ENCODE measurements around the gene KCNJ6. TPM values are rescaled to one million over a fixed set of nuclear protein-coding genes. Genes with fewer than 3 reads are reported as not detected.

KCNJ6 gene
- total and polyA plus RNA-seq, 9 of the 15 experiments (the other 6 are each of a cell fraction or from before 2014, with no cell fraction given): 0.06 to 0.21 (median 0.13) TPM; not detected in 1

GRCh38 chr21:37771181-37771580 is 145.1 kb downstream of the KCNJ6 start:
- no TSS peak for BruUV-seq (replicated peaks)
- Histone ChIP-seq H3K4me3 (no peak overlapping the region), H3K27ac (ENCODE audit: extremely low read depth, low read depth, low read length) (no peak overlapping the region), H3K4me1 (replicated peaks in 1 of 2; ENCODE audit: control insufficient read depth in 2 of 2, insufficient read depth in 2 of 2, low read length in 2 of 2) (no peaks in the 10 kb centered on the region), H2AFZ (ENCODE audit: low read depth, low read length) (no peak overlapping the region), H4K20me1 (replicated peaks; ENCODE audit: control insufficient read depth, insufficient read depth, low read length) (0 out of 2 replicates have a peak, but pooled peaks cover 3% of the 10 kb centered on the region), H3K9me1 (ENCODE audit: control insufficient read depth, insufficient read depth, low read length) (no peaks in the 10 kb centered on the region), H3K9me3 (replicated peaks; ENCODE audit: control insufficient read depth, insufficient read depth, low read depth, low read length) (no peaks in the 10 kb centered on the region), H3K36me3 (ENCODE audit: control insufficient read depth, insufficient read depth, low read length) (no peaks in the 10 kb centered on the region), H3K79me2 (ENCODE audit: control insufficient read depth, insufficient read depth, low read length) (no peaks in the 10 kb centered on the region), H3K9ac (ENCODE audit: insufficient read depth in 1 of 2, low read depth in 2 of 2, low read length in 2 of 2) (no peak overlapping the region), H3K4me2 (ENCODE audit: insufficient read depth, low read length) (no peak overlapping the region), H3K27me3 (ENCODE audit: control insufficient read depth in 2 of 2, insufficient read depth in 2 of 2, low read length in 2 of 2) (peaks cover 0 to 9% of the 10 kb centered on the region in 2 experiments; a peak in 2 of 5 replicates)
- in situ Hi-C loops (cut with MboI) (no loop called here), intact Hi-C loops (cut with micrococcal nuclease) (no loop called here)
- no peak for ATAC-seq
- CTCF ChIA-PET (ENCODE audit: low intra/inter-chr PET ratio): interaction anchor here (0.6 kb wide), 1 partner anchor 180 kb away, joined by 3 read pairs; no protein-coding TSS in a partner anchor
- DNase-seq (ENCODE audit: extremely low read depth in 1 of 4, low spot score in 3 of 4): no peak
- 2% methylated on average over 3 of the region's 3 CpGs for WGBS (ENCODE audit: insufficient coverage, low coverage, missing lambda C conversion rate)
- FAIRE-seq: no peak
- POLR2A ChIA-PET: interaction anchor here (0.6 to 0.7 kb wide), 2 partner anchors 10 to 29 kb away, joined by 3 read pairs; no protein-coding TSS in a partner anchor
- TF ChIP-seq E2F6 (IDR thresholded peaks at IDR 0.05; ENCODE audit: borderline replicate concordance in 1 of 2, extremely low read depth in 1 of 2, insufficient read depth in 1 of 2, insufficient read length in 1 of 2, low read depth in 1 of 2, low read length in 1 of 2, poor library complexity in 1 of 2, severe bottlenecking in 1 of 2): no peak
- TF ChIP-seq ZNF507 (tag; conservative IDR thresholded peaks at IDR 0.05): no peak
- TF ChIP-seq LARP7 (IDR thresholded peaks at IDR 0.05): no peak
- TF ChIP-seq MCM7 (IDR thresholded peaks at IDR 0.05): no peak
- TF ChIP-seq PRDM10 (IDR thresholded peaks at IDR 0.05; ENCODE audit: partially characterized antibody): no peak
- no peak for TF ChIP-seq SLC30A9 (CRISPR knock-in tag; IDR thresholded peaks at IDR 0.05)
- TF ChIP-seq SNAPC5 (CRISPR knock-in tag; IDR thresholded peaks at IDR 0.05): no peak

All from K562 (cell line).